Activated naive CD4-positive, alpha-beta T cell treated with anti-CD3 and anti-CD28 coated beads, Interleukin-2, amount 50 U/mL, for 24 hours (primary cell): ENCODE results near the gene CHDH.

ENCODE experiments used
- H3K27ac Mint-ChIP-seq: one replicate; pipeline ENCODE4 v1.8.0; 2021; ENCODE audit warnings: mild to moderate bottlenecking, mixed read lengths
- H3K27me3 Mint-ChIP-seq: one replicate; pipeline ENCODE4 v1.8.0; 2021; ENCODE audit warnings: mixed read lengths
- H3K36me3 Mint-ChIP-seq: one replicate; pipeline ENCODE4 v1.8.0; 2021; ENCODE audit warnings: mixed read lengths
- H3K4me1 Mint-ChIP-seq: one replicate; pipeline ENCODE4 v1.8.0; 2021; ENCODE audit warnings: mixed read lengths
- H3K4me3 Mint-ChIP-seq: one replicate; pipeline ENCODE4 v1.8.0; 2021; ENCODE audit warnings: mild to moderate bottlenecking, mixed read lengths
- H3K9me3 Mint-ChIP-seq: one replicate; pipeline ENCODE4 v1.8.0; 2021; ENCODE audit warnings: mixed read lengths

The CHDH gene

DNA sequence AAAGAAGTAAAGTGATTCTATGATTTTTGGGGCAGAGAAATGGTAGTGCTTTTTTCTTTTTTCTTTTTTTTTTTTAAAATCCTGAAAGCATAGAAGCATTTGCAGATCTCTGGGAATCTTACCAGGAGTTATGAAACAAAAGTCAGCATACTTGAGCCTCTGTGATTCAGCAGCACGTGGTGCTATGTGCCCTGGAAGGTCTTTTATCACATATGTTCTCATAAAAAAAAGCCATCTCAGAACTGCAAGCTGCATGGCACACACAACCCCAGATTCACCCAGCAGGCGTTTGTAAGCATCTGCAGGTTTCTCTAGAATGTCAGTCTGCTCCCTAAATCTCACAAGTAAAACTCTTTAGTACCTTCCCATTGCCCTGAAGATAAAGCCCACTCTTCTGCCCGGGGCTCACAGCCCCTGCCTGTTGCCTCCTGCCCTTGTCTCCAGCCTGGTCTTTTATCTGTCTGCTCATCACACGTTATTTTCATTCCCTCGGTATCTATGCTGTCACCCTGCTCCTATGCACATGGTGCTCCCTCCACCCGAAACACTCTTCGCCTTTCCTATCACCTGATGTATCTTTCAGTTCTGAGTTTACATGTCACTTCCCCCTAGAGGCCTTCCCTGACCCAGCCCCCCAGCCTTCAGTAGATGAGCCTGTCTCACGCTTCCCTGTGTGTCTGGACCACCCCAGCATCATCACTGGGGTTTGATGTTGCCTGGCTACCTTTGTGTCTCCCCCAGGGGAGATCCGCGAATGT is 72.4 kb downstream of the CHDH start:
- no peak overlapping the region for H3K4me3 Mint-ChIP-seq
- no peaks in the 10 kb centered on the region for H3K9me3 Mint-ChIP-seq
- H3K4me1 Mint-ChIP-seq: no peaks in the 10 kb centered on the region
- H3K36me3 Mint-ChIP-seq: no peaks in the 10 kb centered on the region
- no peaks in the 10 kb centered on the region for H3K27me3 Mint-ChIP-seq
- H3K27ac Mint-ChIP-seq: no peak overlapping the region

DNA sequence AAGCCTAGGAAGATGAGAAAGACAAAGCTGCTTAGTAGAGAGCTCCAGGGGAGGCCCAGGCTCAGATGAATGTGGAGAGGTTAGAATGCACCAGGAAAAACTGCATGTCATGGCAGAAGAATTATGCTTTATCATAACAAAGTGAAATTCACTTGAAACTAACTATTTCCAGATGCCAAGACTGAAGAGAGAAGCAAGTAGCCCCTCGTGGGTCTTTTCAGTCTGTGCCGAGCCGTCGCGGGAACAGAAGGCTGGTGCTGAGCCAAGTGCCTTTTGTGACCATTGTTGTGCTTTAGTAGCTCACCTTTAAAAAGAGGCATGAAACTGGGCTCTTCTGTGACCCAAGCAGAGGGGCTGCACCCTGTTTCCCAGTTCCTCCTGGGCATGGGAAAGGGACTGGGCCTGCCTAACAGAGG is 73.2 kb downstream of the CHDH start:
- Mint-ChIP-seq H3K27me3 (no peaks in the 10 kb centered on the region), H3K4me3 (no peak overlapping the region), H3K4me1 (no peaks in the 10 kb centered on the region), H3K27ac (no peak overlapping the region), H3K36me3 (no peaks in the 10 kb centered on the region), H3K9me3 (no peaks in the 10 kb centered on the region)

DNA sequence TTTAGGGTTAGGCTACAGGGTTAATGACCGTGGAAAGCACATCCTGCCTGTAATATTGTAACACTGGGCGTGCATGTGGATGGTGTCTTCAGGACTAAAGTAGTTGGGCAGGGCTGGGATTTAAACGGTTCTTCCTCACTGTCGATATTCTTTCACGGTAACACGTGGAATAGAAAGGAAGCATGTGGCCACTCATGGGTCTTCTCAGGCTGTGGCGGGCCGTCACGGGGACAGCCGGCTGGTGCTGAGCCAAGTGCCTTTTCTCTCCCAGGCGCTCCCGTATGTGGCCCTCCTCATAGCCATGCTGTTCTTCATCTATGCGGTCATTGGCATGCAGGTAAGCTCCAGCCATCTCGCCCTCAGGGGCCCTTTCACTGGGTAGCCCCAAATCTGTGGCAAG is 73.7 kb downstream of the CHDH start:
- Mint-ChIP-seq H3K9me3 (no peaks in the 10 kb centered on the region), H3K27me3 (no peaks in the 10 kb centered on the region), H3K4me3 (no peak overlapping the region), H3K27ac (no peak overlapping the region), H3K4me1 (no peaks in the 10 kb centered on the region), H3K36me3 (no peaks in the 10 kb centered on the region)

- H3K9me3 Mint-ChIP-seq: no peaks in the 10 kb centered on the region
- no peaks in the 10 kb centered on the region for H3K4me1 Mint-ChIP-seq
- no peaks in the 10 kb centered on the region for H3K36me3 Mint-ChIP-seq
- H3K27me3 Mint-ChIP-seq: no peaks in the 10 kb centered on the region
- H3K27ac Mint-ChIP-seq: no peak overlapping the region
- H3K4me3 Mint-ChIP-seq: no peak overlapping the region
Measured at GRCh38 chr3:53768478-53769459, 77.5 kb downstream of the CHDH start.

DNA sequence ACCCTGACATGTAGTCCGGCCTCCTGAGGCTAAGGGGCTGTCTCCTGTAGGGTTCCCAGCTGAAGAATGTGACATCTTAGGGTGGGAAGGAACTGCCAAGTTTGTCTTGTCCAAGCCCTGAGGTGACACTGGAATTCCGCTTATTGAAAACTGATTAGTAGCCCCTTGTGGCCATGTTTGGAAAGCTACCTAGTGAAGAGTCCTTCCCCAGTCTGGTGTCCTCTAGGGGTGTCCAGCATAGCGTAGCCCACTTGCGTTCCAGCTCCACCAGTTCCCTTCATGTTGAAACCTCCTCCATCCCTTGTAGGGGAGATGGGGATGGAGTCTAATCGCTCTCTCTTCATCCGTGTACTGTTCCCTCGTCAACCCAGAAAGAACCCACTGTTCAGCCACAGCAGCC is 79.5 kb downstream of the CHDH start:
- Mint-ChIP-seq H3K9me3 (no peaks in the 10 kb centered on the region), H3K4me3 (no peak overlapping the region), H3K36me3 (no peaks in the 10 kb centered on the region), H3K4me1 (no peaks in the 10 kb centered on the region), H3K27ac (no peak overlapping the region), H3K27me3 (no peaks in the 10 kb centered on the region)

- Mint-ChIP-seq H3K9me3 (no peaks in the 10 kb centered on the region), H3K36me3 (no peaks in the 10 kb centered on the region), H3K4me1 (no peaks in the 10 kb centered on the region), H3K27me3 (no peaks in the 10 kb centered on the region), H3K27ac (no peak overlapping the region), H3K4me3 (no peak overlapping the region)
Measured at GRCh38 chr3:53765753-53766152, 80.5 kb downstream of the CHDH start.

DNA sequence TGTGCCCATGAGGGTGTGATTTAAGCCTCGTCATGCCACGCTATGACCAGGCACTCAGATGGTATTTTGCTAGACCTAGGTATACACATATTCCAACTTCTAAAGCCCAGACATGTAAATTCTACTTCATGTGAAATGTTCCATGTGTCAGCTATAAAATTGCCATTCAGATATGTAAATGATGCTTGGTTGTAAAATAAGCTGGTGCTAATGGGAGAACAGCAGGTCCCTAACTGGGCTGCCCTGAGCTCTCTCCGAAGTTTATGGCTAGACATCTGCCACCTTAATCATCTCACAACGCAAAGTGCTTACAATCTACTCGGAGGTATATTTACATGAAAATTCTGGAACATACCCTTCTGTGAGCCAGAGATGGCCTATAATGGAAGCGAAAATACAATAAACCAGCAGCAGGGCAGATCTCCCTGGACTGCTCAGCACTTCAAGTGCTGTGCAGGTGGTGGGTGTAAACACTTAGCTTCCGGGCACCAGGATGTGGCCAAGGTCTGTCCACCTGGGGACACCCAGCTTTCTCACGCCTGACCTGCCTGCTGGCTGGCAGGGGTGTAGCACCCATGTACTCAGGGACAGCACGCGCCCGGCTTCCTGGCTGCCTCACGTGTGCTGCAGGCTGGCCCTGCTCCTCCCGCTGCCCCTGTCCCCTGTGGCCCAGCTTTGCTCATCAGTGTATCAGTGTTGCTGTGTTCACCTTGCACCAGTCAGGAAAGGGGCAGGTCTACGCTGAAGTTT is 82.0 kb downstream of the CHDH start:
- H3K36me3 Mint-ChIP-seq: no peaks in the 10 kb centered on the region
- no peak overlapping the region for H3K4me3 Mint-ChIP-seq
- no peaks in the 10 kb centered on the region for H3K9me3 Mint-ChIP-seq
- no peaks in the 10 kb centered on the region for H3K27me3 Mint-ChIP-seq
- H3K27ac Mint-ChIP-seq: no peak overlapping the region
- no peaks in the 10 kb centered on the region for H3K4me1 Mint-ChIP-seq

- Mint-ChIP-seq H3K9me3 (no peaks in the 10 kb centered on the region), H3K27me3 (no peaks in the 10 kb centered on the region), H3K4me1 (no peaks in the 10 kb centered on the region), H3K36me3 (no peaks in the 10 kb centered on the region), H3K4me3 (no peak overlapping the region), H3K27ac (no peak overlapping the region)
Measured at GRCh38 chr3:53763353-53763752, 82.9 kb downstream of the CHDH start.
